Stimulated activated CD8-positive, alpha-beta memory T cell treated with anti-CD3 and anti-CD28 coated beads, Interleukin-15, amount 100 ng/mL, for 1 hour (primary cell): ENCODE data around the gene SOS2.

Experiments used
- DNase-seq: peaks from one replicate; pipeline ENCODE4 v3.0.0-alpha.2; 2020; ENCODE audit warnings: low read depth

SOS2 gene

DNA sequence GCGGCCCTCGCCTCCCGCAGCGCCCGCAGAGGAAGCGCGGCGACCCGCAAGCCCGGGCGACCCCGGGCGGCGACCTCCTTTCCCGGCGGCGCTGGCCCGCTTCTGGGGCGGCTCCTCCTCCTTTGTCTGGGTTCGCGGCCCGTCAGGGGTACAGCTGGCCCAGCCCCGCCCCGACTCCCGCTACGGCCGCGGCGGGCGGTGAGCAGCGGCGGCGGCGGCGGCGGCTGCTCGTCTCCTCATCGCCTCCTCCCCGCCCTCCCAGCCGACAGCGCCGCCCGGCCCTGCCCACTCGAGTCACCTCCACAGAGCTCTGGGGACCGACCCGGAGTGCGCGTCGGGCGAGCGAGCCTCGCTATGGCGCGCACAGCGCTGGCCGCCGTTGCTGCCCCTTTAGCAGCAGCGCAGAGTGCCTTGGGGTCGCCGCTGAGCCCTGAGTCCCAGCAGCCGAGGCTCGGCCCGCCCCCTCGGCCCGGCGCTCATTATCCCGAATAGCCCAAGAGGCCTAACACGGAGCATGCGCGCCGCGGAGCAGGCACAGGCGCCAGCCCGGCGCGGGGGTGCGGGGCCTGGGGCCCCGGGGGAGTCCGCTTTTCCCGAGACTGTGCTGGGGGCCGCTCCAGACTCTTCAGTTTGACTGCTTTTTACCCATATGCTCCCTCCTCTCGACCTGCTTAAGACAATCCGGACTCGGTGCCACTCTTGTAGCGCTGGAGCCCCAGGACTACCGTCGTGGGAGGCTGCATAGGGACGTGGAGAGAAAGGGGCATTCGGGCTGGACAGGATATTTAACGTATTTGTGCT is at the start of gene SOS2:
Gene SOS2 (minus strand): TSS at position 104 of the 801 bp plus-strand sequence. CDS start 295 bp downstream, outside the sequence.
- peak; percentile 49 for DNase-seq

DNA sequence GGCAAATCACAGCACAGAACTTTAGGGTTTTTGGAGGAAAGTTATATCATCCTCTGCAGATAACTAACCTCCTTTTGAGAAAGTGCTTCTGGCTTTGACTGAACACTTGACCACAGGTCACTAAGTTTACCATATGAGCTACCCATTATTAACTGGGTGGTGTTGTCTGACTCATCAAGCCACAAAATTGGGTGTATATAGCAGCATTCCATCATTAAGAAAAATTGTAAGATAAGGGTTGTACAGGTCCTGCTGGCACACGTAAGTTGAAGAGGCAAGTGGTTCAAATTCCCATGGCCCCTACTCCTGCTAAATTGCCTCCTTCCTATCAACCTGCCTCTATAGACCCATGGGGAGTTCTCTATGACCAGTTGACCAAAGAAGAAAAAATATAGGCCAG is 41.1 kb upstream of the SOS2 start:
- DNase-seq: no peak

DNA sequence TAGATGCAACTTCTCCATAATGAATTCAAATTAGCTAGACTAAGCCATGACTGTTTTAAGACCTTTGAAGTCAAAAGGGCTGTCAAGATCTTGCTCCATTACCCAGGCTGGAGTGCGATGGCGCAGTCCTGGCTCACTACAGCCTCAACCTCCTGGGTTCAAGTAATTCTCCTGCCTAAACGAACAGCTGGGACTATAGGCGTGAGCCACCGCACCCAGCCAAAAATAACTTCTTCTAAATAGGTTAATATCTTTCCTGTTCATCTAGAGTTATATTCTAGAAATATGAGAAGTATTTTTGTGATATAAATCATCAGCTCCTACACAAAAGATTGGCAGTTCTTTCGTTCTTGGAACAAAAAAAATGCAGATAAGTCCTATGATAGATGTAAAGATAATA is 39.6 kb upstream of the SOS2 start:
- DNase-seq: no peak

DNA sequence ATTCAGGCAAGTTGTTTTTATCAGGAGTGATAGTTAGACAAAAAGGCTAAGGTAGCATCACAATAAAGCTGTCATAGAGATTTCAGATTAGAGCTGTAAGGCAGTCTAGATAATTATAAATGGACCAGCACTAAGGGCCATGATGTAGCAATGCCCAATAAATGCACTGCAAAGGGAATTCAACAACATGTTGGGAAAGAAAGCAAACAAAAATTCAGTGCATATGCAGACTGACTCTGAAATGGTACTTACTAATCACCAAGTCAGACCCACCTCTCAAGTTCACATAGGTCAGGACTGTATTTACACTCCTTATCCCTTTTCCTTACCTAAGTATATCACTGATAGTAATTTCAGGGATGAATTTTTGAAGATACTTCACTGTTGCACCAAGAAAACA is 33.7 kb upstream of the SOS2 start:
- DNase-seq: no peak

DNA sequence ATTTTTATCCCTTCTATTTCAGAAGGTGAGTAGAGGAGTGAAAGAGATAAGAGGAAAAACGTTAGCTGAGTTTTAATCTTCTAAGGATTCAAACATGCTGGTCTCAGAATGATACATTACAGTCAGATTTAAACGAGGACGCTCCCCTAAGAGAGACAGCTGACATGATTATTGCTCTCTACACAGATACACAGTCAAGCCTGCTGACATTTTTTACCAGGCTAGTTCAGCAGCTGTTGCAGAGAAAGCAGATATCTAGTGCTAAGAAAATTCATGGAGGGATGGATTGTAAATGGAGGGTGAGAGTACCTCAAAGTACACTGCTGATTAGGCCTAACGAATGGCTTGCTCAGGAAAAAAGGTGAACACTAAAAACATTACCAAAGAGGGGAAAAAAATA is 31.9 kb upstream of the SOS2 start:
- DNase-seq: no peak

DNA sequence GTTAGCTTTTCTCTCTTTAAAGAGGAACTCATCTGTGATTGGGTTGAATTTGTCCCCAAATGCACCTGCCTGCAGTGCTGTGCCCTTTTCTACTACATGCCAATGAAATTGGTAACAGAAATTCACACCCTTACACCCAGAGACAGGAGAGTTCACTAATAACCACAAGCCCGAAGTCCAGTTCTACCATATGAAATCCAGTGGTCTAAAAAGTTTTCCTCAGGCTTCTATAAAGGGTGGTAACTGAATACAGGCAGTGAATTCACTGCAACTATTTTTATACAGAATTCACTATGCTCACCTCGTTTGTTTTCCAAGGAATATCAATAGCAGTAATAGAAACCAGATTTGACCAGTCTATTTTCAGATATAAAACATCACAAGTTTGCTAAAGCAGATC is 31.5 kb upstream of the SOS2 start:
- no peak for DNase-seq

DNA sequence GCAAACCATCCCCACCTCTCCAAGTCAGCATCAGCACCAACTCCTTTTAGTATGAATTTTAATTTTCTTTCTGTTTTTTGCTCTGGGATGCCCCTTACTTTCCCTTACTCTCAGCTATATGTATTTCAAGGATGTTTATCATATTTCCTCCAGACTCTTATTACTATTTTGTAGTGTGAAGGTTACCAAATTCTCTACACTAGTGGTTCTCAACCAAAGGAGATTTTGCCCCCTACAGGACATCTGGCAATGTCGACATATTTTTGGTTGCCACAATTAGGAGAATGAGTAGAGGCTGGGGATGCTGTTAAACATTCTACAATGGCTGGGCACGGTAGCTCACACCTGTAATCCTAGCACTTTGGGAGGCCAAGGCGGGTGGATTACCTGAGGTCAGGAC is 29.1 kb upstream of the SOS2 start:
- no peak for DNase-seq

DNA sequence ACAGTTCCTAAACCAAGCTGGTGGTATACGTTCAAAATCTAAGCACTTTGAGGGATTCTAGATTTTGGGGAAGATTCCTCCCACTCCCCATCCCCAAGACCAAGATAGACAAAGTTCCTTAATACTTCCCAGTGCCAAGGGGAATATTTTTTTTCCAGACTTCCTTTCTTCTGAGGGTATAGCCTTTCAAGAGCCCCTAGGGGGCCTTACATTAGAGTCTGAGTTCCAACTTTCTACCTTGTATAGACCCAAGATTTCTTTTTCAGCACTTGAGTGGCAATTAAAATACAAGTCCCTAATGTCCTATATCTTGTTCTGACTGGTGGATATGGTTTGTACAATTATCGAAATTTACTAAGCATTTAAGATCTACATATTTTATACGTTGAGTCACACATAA is 28.7 kb upstream of the SOS2 start:
- no peak for DNase-seq

DNA sequence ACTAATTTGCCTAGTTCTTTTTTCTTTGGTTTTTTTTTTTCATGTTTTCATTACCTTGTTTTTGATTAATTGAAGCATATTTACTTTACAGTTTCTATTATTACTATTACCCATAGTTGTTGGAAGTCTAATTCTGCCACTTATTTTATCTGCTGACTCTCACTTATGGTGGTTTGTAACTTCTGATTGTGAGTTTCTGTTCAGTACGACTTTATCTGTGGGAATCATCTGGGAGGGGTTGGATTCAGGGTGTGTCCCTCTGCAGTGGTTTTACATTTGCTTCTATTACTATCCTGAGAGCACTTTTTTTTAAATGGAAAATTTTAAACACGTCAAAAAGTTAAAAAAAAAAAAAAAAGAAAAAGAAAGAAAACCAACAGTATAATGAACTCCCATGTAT is 26.4 kb upstream of the SOS2 start:
- DNase-seq: no peak

DNA sequence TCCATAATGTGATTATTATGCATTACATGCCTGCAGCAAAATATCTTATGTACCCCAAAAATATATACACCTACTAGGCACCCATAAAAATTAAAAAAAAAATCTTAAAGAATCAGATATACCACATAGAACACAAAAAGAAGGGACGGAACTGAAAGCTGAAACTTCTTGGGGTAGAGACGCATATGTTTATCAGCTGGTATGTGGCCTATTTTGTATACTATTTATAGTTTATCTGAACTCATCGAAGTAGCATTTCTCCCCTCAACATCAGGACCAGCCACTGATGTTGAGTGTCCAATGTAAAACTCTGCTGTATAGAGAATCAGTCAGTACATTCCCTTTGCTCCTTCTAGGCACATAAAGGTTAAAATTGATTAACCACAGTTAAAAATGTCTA is 22.9 kb upstream of the SOS2 start:
- no peak for DNase-seq

DNA sequence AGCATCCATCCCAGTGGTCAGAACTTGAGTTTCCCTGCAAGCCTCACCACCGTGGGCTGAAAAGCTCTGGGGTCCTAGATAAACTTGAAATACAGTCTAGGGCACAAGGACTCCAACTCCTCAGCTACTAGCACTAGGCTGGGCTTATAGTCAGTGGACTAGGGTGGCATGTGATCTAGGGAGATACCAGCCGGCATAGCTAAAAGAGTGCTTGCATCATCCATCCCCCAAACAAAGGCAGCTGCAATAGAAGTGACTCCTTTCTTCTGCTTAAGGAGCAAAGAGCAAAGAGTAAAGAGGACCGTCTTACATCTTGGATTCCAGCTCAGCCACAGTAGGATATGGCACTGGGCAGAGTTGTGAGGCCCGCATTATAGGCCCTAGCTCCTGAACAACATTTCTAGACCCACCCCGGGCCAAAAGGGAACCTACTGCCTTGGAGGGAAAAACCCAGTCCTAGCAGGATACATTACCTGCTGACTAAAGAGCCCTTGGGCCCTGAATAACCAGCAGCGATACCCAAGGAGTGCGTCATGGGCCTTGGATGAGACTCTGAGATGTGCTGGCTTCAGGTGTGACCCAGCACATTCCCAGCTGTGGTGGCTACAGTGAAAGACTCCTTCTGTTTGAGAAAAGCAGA is 17.9 kb upstream of the SOS2 start:
- no peak for DNase-seq

DNA sequence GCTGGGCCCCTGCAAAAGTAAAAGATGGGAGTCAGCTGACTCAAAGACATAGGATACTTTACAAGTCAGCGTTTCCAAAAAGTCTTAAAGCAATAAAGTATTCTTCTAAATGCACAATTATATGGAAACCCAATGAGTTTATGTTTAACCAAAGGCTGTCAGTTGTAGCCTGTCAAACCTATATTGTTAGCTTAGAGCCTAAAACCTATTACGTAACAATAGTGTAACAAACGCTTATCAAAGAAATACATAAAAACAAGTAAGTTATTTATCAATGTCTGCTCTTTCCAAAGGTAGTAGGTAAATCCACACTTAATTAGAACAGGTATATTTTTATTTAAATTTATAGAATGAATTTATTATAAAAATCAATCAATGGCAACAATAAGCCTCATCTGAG is 15.9 kb upstream of the SOS2 start:
- no peak for DNase-seq

DNA sequence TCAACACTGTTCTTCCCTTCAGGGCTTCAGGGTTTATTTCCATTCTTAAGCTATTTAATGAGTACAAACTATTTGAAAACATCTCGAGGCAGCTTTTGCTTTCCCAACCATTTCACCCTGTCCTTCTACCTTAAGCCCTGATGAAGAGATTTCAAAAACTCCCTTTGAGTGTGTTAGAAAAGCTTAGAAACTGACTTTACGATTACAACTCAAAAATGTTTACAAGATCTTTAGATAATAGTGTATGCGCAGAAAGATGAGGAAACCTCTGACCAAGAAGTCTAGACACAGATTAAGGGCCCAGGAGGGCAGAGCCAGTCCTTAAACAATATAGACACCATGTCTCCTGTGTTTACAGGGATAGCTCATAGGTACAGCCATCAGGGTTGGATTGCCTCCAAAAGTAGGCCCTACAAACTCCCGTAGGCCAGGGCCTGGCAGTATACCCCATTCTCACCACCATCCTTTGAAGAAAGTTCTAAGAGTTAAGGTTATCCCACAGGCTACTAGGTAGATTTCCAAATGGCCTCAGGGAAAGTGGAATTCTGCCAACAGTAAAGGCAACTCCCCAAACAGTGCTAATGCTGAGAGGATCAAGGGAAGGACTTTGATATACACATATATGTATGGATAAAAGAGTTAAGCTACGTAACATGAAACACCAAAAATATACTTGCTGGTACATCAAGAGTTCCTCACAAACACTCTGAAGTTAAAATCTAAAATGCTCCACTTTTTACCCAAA is 11.4 kb upstream of the SOS2 start:
- no peak for DNase-seq

DNA sequence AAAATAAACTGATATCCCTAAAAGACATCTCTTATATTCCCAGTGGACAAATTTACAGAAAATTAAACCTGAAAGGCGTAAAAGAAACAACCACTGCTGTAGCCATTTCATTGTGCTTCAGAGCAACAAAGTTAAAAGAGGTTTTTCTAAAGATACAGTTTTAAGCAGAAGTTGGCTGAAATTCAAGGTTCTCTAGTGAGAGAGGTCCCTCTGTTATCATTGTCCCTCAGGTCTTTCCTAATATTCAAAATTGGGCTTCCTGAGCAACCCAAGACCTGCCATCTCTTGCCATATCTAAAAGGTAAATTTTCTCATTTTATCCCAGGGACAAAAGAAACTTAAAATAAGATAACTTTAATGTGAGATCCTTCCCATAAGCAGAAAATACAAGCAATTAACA is 10.7 kb upstream of the SOS2 start:
- no peak for DNase-seq

DNA sequence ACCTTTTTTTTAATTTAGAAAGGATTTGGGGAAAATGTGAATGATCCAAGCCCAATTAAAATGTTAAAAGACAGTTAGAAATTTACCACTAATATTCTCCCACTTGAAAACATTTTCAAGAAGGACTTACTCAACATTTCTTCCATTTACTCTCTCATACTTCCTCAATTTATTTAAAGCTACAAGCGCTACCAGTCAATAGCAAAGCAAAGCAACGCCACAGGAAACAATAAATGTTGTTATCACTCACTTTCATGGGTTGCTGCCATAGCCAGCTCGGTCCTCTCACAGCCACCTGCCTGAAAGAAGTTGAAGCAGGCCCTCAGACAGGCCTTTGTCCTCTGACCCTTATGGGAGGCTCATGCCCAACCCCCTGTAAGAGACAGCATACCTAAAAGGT is 6.0 kb upstream of the SOS2 start:
- DNase-seq: no peak

DNA sequence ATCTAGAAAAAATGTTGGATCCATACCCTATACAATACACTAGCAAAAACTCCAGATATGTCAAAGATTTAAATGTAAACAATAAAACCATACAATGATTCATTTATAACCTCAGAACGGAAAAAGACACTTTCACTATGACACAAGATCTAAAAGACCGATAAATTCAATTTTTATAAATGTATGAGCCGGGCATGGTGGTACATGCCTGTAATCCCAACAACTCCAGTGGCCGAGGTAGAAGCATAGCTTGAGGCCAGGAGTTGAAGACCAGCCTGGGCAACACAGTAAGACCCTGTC is 2.5 kb upstream of the SOS2 start:
- no peak for DNase-seq

DNA sequence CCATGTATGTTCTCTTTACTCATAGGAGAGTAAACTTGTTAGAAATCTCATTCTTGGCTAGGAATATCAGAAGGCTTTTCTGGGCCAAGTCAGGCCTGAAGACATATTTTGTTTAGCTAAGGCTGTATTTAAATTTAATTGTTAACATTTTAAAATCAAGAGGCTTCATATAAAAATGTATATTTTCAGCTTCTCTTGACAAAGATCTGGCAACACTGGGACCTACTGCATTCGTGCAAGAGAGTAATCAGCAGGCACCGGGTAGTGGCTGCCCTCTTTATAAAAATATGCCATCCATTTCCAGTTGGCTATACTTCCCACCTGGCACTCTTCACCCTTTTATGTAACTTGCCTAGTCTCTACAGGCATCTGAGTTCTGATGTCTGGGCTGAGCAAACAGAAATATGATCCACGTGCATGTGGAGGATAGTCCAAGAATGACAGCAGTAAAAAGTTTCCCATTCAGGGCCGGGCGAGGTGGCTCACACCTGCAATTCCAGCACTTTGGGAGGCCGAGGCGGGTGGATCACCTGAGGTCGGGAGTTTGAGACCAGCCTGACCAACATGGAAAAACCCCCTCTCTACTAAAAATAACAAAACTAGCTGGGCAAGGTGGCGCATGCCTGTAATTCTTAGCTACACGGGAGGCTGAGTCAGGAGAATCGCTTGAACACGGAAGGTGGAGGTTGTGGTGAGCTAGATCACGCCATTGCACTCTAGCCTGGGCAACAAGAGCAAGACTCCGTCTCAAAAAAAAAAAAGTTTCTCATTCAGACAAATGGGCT is 2.0 kb upstream of the SOS2 start:
- no peak for DNase-seq

DNA sequence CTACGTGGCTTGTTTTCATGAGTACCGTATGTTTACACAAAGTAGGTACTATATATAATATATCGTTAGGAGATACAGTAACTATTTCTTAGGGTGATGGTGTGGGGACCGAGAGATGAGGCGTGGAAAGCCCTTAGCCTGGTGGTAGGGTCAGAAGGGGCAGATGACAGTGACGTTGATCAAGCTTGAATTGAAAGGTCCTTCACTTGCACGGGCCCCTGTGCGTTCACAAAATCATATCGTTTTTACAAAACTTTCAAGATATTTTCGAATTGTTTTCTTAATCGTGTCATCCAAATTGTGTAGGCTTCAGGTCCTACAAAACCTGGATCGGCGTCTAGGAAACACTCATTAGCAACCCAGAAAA is 881 bp upstream of the SOS2 start:
- no peak for DNase-seq

DNA sequence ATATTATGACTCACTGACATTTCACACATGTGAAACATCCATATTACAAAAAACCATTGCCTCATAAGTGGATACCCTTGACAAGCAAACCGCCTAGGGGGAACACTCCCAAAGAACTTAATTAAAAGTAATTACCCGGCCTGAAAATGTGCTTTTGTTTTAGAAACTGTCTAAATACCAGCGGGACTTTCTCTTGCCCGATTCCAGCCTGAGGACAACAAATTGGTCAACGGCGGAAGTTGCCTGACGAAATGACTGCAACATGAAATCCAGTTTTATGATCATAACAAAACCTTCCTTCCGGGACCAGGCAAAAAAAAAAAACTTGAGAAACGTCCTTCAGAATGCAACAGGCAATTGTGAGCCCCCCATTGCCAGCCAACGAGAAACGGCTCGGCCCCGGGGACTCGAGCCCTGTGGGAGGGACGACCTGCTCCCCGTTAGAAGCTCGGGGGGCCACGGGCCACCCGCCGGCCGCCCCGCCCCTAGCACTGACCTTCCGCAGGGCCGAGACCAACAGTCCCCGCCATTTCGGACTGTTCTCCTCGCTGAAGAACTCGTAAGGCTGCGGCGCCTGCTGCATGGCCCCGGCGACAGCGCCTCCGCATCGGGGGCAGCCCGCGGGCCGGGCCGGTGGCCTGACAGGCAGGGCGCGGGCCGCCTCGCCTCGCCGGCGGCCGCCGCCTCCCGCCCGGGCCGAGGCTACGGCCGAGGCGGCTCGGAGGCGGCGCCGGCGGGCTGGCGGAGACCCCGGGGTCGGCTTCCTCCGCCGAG is 490 bp downstream of the SOS2 start:
- no peak for DNase-seq

DNA sequence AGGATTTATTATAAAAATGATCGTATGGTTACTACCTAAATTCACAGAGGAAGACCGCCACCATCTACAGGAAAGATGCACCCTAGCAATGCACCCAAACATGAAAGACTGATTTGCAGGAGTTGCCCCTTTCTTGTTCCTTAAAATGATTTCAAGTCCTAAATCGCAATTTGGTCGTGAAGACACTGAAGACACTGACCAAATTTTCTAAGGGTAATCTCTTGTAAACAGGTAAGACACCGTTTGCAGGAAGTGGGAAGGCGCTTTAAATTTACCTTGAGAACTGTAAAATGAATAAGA is 1.0 kb downstream of the SOS2 start:
- DNase-seq: no peak

DNA sequence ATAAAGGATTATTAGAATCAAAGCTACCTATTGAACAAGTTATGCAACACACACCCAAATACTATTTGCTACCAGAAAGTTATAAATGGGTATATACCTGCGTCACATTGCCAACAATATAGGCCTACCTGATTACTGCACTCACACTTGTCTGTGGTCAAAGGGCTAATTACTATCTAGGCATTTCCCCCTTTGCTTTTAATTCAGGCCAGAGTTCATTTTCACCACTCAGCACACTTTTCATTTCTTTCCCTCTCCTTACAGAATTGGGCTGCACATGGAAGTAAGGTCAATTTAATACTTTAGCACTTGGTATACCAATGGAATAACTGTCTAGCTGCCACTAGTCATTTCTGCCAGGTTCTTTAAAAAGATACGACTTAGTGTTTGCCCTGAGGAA is 1.7 kb downstream of the SOS2 start:
- DNase-seq: no peak

DNA sequence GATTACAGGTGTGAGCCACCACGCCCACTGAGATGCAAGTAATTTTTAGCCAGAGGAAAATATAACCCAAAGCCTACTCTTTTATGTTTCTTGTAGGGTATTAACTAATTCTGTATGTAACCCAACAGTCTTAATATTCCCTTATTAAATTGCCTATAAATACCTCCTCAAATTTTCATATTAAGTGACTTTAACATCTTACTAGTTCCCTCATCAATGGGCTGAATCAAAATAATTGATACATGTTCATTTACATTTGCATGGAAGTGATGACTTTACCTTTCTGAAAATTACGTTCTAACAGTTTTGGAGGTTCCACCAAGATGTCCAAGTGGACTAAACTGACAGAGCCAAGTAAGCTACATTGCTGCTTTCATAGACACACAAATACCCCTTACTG is 3.1 kb downstream of the SOS2 start:
- DNase-seq: no peak
